Suprapubic skin (tissue), 4 donors: ENCODE data around the gene DOLPP1.

Source experiments
- CTCF ChIP-seq, 2 donors: fragments of 200-600 bp in 1 of 2; fragments of 450-650 bp in 1 of 2; sonication (generic) in 1 of 2; IDR thresholded peaks; one replicate each; pipeline ENCODE4 v1.5.1; 2016 to 2019; ENCODE audit warnings: antibody characterized with exemption in 2 of 2, mild to moderate bottlenecking in 1 of 2, moderate library complexity in 1 of 2
- EP300 ChIP-seq: sonication (generic); formaldehyde crosslinking; IDR thresholded peaks from one replicate; pipeline ENCODE4 v1.6.1; 2017; ENCODE audit warnings: antibody characterized with exemption
- POLR2A ChIP-seq, 2 donors: fragments of 450-650 bp; IDR thresholded peaks; one replicate each; pipeline ENCODE4 v1.6.1; 2017; ENCODE audit warnings: antibody characterized with exemption in 2 of 2, mild to moderate bottlenecking in 2 of 2, moderate library complexity in 2 of 2
- POLR2AphosphoS5 ChIP-seq, 3 donors: sonication (generic); formaldehyde crosslinking; IDR thresholded peaks; one replicate each; pipeline ENCODE4 v1.6.1; 2017; ENCODE audit warnings: antibody characterized with exemption in 3 of 3

DNA sequence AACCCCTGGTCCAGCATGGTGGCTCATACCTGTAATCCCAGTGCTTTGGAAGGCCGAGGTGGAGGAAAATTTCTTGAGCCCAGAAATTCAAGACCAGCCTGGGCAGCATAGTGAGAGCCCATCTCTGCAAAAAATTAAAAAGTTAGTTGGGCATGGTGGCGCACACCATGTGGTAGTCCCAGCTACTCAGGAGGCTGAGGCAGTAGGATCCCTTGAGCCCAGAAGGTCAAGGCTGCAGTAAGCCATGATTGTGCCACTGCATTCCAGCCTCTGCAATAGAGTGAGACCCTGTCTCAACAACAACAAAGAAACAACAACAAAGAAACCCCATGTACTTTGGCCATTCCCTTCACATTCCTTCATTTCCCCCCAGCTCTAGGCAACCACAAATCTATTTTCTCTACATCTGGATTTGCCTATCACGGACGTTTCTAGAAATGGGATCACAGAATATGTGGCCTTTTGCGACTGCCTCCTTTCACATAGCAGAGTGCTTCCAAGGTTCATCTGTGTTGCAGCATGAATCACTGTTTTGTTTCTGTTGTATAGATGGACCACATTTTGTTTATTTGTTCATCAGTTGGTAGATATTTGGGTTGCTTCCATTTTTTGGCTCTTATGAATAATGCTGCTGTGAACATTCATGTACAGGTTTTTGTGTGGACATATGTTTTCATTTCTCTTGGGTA lies 26.6 kb upstream of the DOLPP1 start:
- TF ChIP-seq CTCF (IDR thresholded peaks at IDR 0.05) (no peak), EP300 (no peak), POLR2A (IDR thresholded peaks at IDR 0.05) (no peak), POLR2AphosphoS5 (IDR thresholded peaks at IDR 0.05) (no peak)
